ENCODE measurements around the gene ELANE. TPM values are rescaled to one million over a fixed set of nuclear protein-coding genes. Genes with fewer than 3 reads are reported as not detected.

Gene ELANE
- total RNA-seq, 2 donors from 2014 or later: 0.67 to 0.83 TPM

GRCh38 chr19:858868-859843, 7.1 kb downstream of the ELANE start, which contains the start of gene CFD:
CFD (plus strand) TSS chr19:859664; CDS start chr19:859690, 26 bp downstream.
- Histone ChIP-seq H3K27me3 (peaks cover 0 to 6% of the 10 kb centered on the region in 2 donors), H3K9me3 (no peaks in the 10 kb centered on the region), H3K4me1 (peaks cover 0 to 34% of the 10 kb centered on the region in 2 donors), H3K4me3 (peak within 1 kb of the TSS; percentile 35 to 53), H3K27ac (peak within 1 kb of the TSS; percentile 54 to 70), H3K36me3 (no peaks in the 10 kb centered on the region)
- TF ChIP-seq CTCF (IDR thresholded peaks at IDR 0.05): no peak
- DNase-seq (ENCODE audit: low spot score): peak; percentile 84

- H3K9me3 ChIP-seq: no peaks in the 10 kb centered on the region
- no peak for DNase-seq (ENCODE audit: low spot score)
- TF ChIP-seq CTCF (IDR thresholded peaks at IDR 0.05): no peak
- no peak overlapping the region for H3K27ac ChIP-seq
- no peaks in the 10 kb centered on the region for H3K36me3 ChIP-seq
- peaks cover 0 to 6% of the 10 kb centered on the region in 2 donors for H3K27me3 ChIP-seq
- H3K4me1 ChIP-seq: peaks cover 0 to 34% of the 10 kb centered on the region in 2 donors
- peak overlapping the region; percentile 35 to 53 for H3K4me3 ChIP-seq
Observed at GRCh38 chr19:861141-861755, 9.1 kb downstream of the ELANE start.

GRCh38 chr19:861756-862580, 9.9 kb downstream of the ELANE start:
- Histone ChIP-seq H3K4me1 (peaks cover 0 to 34% of the 10 kb centered on the region in 2 donors), H3K9me3 (no peaks in the 10 kb centered on the region), H3K4me3 (peak overlapping the region in 1 of 2 donors; percentile 15), H3K27me3 (peaks cover 0 to 6% of the 10 kb centered on the region in 2 donors), H3K27ac (no peak overlapping the region), H3K36me3 (no peaks in the 10 kb centered on the region)
- no peak for TF ChIP-seq CTCF (IDR thresholded peaks at IDR 0.05)
- no peak for DNase-seq (ENCODE audit: low spot score)

- Histone ChIP-seq H3K36me3 (peaks cover 4% of the 10 kb centered on the region), H3K9me3 (no peaks in the 10 kb centered on the region), H3K27ac (no peak overlapping the region), H3K27me3 (peaks cover 0 to 6% of the 10 kb centered on the region in 2 donors), H3K4me1 (peaks cover 0 to 34% of the 10 kb centered on the region in 2 donors), H3K4me3 (peak overlapping the region in 1 of 2 donors; percentile 15)
- TF ChIP-seq CTCF (IDR thresholded peaks at IDR 0.05): no peak
- no peak for DNase-seq (ENCODE audit: low spot score)
Observed at GRCh38 chr19:862581-863314, 10.6 kb downstream of the ELANE start.

- no peaks in the 10 kb centered on the region for H3K9me3 ChIP-seq
- no peak overlapping the region for H3K4me3 ChIP-seq
- no peak for TF ChIP-seq CTCF (IDR thresholded peaks at IDR 0.05)
- peaks cover 9% of the 10 kb centered on the region for H3K36me3 ChIP-seq
- H3K4me1 ChIP-seq: peaks cover 0 to 34% of the 10 kb centered on the region in 2 donors
- no peak for DNase-seq (ENCODE audit: low spot score)
- no peak overlapping the region for H3K27ac ChIP-seq
- peaks cover 0 to 6% of the 10 kb centered on the region in 2 donors for H3K27me3 ChIP-seq
Observed at GRCh38 chr19:863315-863620, 11.2 kb downstream of the ELANE start.
